ENCODE measurements around the gene MUC3A.

GRCh38 chr7:100964630-100965029, 15.3 kb downstream of the MUC3A start:
- TF ChIP-seq CTCF (conservative IDR thresholded peaks at IDR 0.05; ENCODE audit: low read depth, low read length) (no peak), RAD21 (IDR thresholded peaks at IDR 0.05; ENCODE audit: low read length) (no peak), POLR2A (IDR thresholded peaks at IDR 0.05; ENCODE audit: low read depth, low read length) (no peak), NFE2L2 (IDR thresholded peaks at IDR 0.05; ENCODE audit: low read depth, low read length) (no peak), CHD1 (IDR thresholded peaks at IDR 0.05; ENCODE audit: low read depth, low read length) (no peak), USF2 (IDR thresholded peaks at IDR 0.05; ENCODE audit: low read depth, low read length) (no peak)
